Right ventricle myocardium inferior (tissue), 1 donor: ENCODE results near the gene AGR3. TPM values are rescaled to one million over a fixed set of nuclear protein-coding genes. Genes with fewer than 3 reads are reported as not detected.

Source experiments
- total RNA-seq: library from RNA; stranded (reverse); fragmentation: NEBNext Ultra II Directional; extraction: Animal tissue kit (Norgen Biotek cat#: 25700); gene quantifications from one replicate; pipeline ENCODE4 v1.2.1, GENCODE V29; 2021
- donor health status: DM: no; HTN: yes; CAD: no; lungs with severe emphysema.

AGR3 gene
- total RNA-seq, 1 donor from 2014 or later = not detected

Other genes with a start within 250 kb of the AGR3 start
- 21.9 TPM for gene ANKMY2, start 236.2 kb downstream of the AGR3 start, total RNA-seq
- gene BZW2, start 235.8 kb downstream of the AGR3 start, total RNA-seq = 369 TPM
- gene TSPAN13, start 128.2 kb downstream of the AGR3 start, total RNA-seq = 16.7 TPM
- not detected for gene AGR2, start 77.0 kb downstream of the AGR3 start, total RNA-seq